GM21723 (cell line): ENCODE results near the gene DNAJC9.
"Not testable (repeated sequence)": the region's sequence is repeated elsewhere in the genome, so short reads cannot be mapped to it uniquely, and the experiment has no call there.

ENCODE experiments used
- ATAC-seq: cut with Tn5 transposase; IDR thresholded peaks from one replicate; pipeline ENCODE4 v1.9.1; 2021; ENCODE audit warnings: mild to moderate bottlenecking, moderate library complexity; ENCODE audit not compliant: unreplicated experiment

DNAJC9 gene

DNA sequence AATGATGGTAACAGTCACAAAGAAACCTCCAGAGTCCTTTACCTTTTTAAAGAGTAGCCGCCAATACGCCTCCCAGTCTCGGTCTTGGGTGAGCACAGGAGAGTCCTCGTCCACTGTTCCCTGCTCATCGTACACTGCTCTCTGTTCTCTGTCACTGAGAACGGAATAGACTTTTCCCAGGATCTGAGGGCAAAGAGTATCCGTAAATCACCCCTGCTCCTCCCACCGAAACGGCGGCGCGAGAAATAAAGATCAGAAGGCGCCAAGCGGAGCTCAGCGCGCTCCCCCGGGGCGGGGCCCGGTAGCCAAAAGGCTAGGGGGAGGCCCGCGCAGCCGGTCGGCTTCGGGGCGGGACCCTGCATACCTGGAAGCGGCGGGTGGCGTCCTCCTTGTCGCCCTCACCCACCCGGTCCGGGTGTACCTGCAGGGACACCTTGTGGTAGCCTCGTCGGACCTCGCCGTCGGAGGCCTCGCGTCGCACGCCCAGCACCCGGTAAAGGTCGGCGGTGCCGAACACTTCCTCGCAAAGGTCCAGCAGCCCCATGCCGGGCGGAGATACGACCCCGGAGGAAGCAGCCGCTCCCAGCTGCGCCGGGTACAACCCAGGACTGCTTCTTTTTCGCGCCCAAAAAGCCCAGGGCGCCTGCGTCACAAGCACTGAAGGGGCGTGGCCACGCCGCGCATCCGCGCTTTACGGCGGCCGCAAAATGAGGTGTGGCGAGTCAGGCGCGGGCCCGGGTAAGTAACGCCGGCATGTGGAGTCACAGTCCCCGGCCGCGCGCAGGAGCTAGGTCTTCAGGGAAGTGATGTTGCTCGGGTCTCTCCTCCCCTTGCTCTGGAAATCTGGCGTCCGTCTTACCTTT, at the start of gene DNAJC9:
Gene DNAJC9, minus strand, starts transcription at position 610 of the 863 bp plus-strand sequence. Its CDS starts 66 bp downstream, at position 544.
- ATAC-seq = peak; percentile 79

DNA sequence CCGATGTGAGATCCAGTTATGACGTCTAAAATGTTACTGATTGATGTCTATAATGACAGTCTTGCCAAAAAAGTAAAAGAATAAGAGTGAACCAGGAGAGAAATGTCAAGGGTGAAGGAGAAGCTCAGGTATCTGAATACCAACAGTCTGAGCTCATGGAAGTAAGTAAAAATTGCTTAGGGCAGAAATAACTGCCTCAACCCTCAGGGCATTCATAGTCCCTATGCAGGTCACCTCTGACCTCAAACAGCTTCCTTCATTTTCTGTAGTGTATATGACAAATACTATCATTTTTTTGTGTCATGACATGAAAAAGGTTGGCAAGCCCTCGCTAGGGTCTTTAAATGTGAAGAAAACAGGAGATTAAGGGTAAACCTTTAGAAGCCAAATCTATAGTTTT, 46.4 kb upstream of the DNAJC9 start:
- no peak for ATAC-seq

DNA sequence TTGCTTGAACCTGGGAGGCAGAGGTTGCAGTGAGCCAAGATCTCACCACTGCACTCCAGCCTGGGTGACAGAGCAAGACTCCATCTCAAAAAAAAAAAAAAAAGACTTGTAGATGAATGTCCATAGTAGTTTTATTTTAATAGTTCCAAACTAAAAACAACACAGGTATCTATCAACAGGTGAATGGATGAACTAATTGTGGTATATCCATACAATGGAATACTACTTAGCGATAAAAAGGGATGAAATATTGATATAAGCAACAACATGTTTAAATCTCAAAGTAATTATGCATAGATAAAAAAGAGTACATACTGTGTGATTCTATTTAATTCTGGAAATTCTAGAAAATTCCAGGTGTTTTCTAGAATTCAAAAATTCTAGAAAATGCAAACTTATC, 42.9 kb upstream of the DNAJC9 start:
- no peak for ATAC-seq

DNA sequence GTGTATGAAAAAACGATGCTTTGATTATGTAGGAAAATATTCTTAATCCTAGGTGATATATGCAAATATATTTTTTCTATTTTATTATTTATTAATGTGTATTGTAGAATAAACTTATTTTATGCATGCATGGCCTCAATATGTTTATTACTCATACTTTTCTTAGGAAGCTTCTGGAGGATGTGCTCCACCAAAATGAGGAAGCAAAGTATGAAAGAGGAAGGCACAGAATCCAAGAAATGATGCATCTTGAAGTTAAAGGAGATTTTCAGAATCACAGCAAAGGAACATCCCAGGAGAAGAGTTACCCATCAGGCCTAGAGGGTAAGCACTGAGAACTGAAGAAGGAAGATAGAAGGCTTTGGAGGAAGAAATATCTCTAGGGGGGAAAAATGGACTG, 40.4 kb upstream of the DNAJC9 start:
- ATAC-seq = no peak

- ATAC-seq = no peak
These were observed 34.0 kb upstream of the DNAJC9 start for GRCh38 chr10:73281097-73281496.

GRCh38 chr10:73264423-73264822, 17.4 kb upstream of the DNAJC9 start:
- no peak for ATAC-seq

GRCh38 chr10:73263693-73264347, 16.8 kb upstream of the DNAJC9 start:
- no peak for ATAC-seq

- ATAC-seq = no peak
These were observed 16.0 kb upstream of the DNAJC9 start for GRCh38 chr10:73262880-73263555.

- ATAC-seq = no peak
These were observed 15.2 kb upstream of the DNAJC9 start for GRCh38 chr10:73262105-73262730.

DNA sequence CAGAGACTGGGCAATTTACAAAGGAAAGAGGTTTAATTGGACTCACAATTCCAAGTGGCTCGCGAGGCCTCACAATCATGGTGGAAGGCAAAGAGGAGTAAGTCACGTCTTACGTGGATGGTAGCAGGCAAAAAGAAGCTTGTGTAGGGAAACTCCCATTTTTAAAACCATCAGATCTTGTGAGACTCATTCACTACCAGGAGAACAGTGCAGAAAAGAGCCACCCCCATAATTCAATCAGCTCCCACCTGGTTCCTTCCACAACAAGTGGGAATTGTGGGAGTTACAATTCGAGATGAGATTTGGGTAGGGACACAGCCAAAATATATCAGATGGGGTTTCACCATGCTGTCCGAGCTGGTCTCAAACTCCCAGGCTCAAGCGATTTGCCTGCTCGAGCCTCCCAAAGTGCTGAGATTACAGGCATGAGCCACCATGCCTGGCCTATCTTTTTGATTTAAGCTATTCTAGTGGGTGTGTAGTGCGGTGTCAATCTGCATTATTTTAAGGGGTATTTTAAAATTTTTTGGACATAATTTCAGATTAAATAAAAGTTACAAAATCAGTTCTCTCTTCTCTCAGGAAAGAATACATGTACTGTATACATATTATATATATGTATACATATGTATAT, 14.4 kb upstream of the DNAJC9 start:
- ATAC-seq = no peak

- not testable (repeated sequence) for ATAC-seq
These were observed 11.6 kb upstream of the DNAJC9 start for GRCh38 chr10:73258612-73259011.

DNA sequence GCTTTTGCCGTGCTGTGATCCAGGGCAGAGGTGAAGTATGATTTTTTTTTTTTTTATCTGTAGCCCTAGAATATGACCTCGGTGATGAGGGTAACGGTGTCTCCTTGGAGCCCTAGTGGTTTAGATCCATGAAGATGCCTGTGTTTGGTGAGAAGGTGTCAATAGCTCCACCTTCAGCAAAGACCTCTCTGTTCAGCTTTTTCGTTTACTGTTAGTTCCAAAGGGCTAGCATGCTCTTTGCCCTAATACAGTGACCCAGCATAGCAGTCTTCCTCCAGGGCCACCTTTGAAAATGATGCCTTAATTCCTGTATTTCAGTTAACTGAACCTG, 6.1 kb upstream of the DNAJC9 start:
- no peak for ATAC-seq

DNA sequence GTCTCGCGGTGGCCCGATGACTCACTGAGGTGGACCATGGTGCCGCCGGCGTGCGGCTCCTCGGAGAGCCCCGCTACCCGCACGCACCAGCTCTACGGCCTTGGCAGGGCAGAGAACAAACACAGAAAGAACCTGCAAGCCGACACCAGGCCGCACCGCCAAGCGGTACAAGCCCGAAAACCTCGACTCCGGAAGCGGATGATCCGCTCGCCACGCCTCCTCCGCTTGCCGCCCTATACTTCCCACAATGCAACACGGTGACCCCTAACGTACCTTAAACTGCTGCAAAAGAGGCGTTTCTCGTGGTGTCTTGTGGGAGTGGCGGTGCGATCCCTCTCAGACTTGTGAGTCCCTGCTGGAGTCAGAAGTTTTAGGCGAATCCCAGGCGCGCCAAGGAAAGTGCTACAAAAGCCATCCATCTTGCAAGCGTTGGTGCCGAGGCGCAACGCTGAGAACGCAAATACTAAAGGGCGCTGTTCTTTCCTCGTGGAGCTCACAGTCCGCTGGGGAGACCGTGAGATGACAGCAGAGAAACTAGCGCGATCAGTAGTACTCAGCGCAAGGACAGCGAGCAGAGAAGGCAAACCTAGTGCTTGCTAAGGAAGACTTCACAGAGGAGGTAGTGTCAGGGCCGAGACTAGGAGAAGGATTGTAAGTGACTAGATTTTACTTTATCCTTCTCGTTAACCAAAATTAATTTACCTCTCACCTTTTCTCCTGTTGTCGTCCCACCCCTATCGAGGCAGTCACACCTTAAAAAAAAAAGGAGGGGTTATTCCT, 5.6 kb upstream of the DNAJC9 start, which contains the start of gene MRPS16:
Gene MRPS16, minus strand, starts transcription at position 200 of the 780 bp plus-strand sequence. Its CDS starts 162 bp downstream, at position 38.
- ATAC-seq = peak; percentile 83

DNA sequence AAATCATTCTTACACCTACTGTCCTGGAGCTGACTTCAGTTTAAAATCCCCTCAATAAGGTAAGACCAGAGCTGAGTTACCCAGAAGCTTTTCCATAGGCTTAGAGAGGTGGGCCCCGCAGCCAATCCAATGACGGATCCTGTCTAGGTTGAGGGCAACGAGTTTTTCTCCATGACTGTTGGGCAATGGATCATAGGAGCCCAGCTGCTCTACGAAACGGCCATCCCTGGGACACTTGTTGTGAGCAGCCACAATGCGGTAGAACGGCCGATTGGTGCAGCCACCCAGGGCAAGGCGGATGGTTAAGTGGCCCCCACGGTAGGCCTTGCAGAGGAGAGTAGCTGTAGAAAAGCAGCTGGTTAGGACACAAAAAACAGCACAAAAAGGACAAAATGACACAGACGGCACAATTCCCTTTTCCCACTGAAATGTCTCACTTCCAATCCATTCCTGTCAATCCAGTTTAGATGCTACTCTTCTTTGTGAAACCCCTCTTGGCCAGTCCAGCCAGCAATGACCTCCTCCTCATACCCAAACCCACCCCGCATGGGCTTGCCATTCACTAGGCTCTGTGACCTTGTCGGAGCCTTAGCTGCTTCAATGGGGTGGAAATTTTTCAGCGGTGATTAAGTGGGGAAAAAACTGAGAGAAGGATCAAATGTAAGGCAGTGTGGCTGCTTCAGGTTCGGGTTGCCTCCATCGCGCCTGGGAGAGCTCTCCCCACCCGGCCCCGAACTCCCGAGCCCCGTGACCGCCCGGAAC, 4.8 kb upstream of the DNAJC9 start:
- ATAC-seq = peak; percentile 42

DNA sequence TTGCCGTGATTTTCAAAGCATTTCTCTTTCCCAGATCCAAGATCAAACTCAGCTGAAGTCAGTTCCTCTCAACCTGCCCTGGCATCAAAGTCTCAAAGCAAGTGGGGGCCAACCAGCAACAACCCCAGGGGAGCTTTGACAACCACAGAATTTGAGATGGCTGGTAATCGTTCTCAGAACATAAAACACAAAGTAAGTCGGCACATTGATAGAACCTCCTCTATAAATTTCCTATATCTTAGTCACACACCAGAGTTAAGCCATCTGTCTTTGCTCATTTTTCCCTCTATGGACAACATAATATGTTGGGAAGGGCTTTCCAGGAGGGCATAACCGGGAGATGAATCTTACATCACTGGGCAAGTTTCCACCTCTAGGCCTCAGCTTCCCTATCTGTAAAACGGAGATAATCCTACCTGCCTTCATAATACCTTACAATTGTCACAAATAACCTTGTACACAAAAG, 1.2 kb upstream of the DNAJC9 start:
- ATAC-seq = no peak

DNA sequence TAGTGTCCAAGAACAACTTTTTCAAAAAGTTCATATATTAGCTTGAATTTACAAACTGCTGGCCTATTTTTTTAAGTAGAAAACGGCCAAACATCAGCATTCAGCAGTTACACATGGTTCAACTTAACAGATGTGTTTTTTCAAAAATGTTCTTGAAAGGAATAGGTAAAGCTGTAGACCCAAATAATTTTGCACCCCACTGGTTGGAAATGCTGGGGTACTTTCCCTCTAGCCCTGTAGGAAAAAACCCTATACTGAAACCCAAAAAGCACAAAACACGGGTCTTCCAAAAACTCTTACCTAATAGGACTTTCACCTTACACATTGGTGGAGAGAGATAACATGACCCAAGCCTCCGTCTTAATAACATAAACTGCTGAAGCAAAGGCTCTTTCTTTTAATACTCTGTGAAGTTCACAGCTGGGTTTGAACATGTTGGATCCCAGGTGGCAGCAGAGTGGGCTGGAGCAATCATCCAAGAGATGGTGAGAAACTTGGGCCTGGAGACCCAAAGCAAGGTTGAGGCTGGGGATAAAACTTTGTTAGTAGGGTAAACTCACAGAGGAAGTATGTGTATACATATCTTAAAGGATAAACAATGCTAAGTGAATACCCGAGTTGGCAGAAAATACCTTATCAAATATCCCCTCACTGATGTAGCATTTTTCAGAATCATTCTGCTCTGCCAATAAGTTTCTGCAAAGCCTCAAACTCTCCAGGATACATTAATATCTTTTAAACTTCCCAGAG, 629 bp upstream of the DNAJC9 start:
- no peak for ATAC-seq

DNA sequence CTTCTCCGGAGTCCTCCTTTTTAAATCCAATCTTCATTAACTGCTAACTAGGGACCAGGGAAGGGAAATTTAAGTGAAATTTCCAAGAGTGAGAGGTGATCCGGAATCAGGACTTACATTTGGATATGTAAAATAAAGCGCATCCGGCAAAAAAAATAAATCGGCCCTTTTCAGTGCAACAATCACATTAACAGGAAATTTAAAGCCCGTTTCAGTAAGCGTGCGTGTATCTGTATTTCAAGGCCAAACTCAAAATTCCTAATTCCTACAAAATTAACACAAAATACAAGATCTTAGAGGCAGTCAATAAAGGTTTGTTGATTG, 771 bp downstream of the DNAJC9 start:
- no peak for ATAC-seq

DNA sequence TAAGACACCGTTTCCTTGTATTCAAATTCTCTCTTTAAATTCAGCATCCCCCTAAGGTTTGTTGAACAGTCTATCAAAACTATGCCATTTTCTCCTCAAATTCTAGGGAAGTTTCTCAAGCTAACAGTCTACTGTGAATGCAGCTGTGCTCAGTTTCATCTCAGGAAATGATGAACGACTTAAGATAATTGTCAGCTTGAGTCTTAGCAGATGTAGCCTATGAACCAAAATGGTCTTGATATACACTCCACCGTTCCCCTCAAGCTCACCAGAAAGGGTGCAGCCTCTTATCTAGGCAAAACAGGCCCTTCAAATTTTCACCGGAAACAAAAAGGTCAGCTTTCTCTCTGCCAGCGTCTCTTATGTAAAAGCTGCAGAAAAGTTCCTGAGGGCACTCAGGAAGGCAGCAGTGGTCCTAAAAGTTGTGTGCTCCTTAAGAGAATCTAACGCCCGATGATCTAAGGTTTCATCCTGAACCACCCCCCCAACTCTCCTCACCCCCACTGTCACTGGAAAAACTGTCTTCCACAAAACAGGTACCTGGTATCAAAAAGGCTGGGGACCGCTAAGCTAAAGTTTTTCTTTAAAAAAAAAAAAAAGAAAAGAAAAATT, 2.1 kb downstream of the DNAJC9 start:
- ATAC-seq = no peak
